ENCODE measurements around the gene ASRGL1.
"Not testable (repeated sequence)": the region's sequence is repeated elsewhere in the genome, so short reads cannot be mapped to it uniquely, and the experiment has no call there.

ASRGL1 gene

GRCh38 chr11:62359475-62359874, 22.2 kb downstream of the ASRGL1 start:
- Histone ChIP-seq H2AFZ (ENCODE audit: low read depth, low read length) (no peak overlapping the region), H3K18ac (ENCODE audit: low read depth in 1 of 2, low read length in 2 of 2) (no peak overlapping the region), H2AK5ac (ENCODE audit: low read length, severe bottlenecking) (no peak overlapping the region), H3K4ac (ENCODE audit: low read depth in 1 of 2, low read length in 2 of 2) (no peak overlapping the region), H3K9ac (ENCODE audit: low read length) (no peak overlapping the region), H3K14ac (ENCODE audit: low read length in 2 of 2) (no peak overlapping the region), H3K23ac (ENCODE audit: low read length in 2 of 2) (no peak overlapping the region), H2BK15ac (ENCODE audit: low read depth, poor library complexity, severe bottlenecking) (no peak overlapping the region), H3K27me3 (ENCODE audit: control insufficient read depth in 1 of 2, insufficient read depth in 1 of 2, low read length in 2 of 2) (peaks cover 0 to 7% of the 10 kb centered on the region in 2 experiments), H3K4me2 (ENCODE audit: low read length, poor library complexity, severe bottlenecking) (no peak overlapping the region), H2BK5ac (ENCODE audit: low read depth, low read length, poor library complexity, severe bottlenecking) (no peak overlapping the region), H3K9me3 (ENCODE audit: control insufficient read depth, low read length) (no peaks in the 10 kb centered on the region), H2BK12ac (ENCODE audit: low read length in 2 of 2) (no peak overlapping the region), H4K91ac (ENCODE audit: low read length) (no peak overlapping the region), H4K8ac (ENCODE audit: low read length) (no peak overlapping the region), H2BK120ac (ENCODE audit: low read depth, low read length) (no peak overlapping the region), H3K4me3 (ENCODE audit: insufficient read depth in 1 of 2, low read depth in 1 of 2, low read length in 2 of 2) (no peak overlapping the region), H3K4me1 (ENCODE audit: control insufficient read depth, insufficient read depth, low read depth, low read length) (no peaks in the 10 kb centered on the region), H3K27ac (ENCODE audit: low read length, poor library complexity, severe bottlenecking) (no peak overlapping the region), H3K36me3 (ENCODE audit: control insufficient read depth in 1 of 2, insufficient read depth in 2 of 2, low read depth in 1 of 2, low read length in 2 of 2) (no peaks in the 10 kb centered on the region), H3K79me1 (replicated peaks; ENCODE audit: low read length, poor library complexity, severe bottlenecking) (no peaks in the 10 kb centered on the region)
- DNase-seq, result no peak
- 83% methylated on average over 1 of the region's 1 CpG for WGBS

GRCh38 chr11:62360685-62361084, 23.4 kb downstream of the ASRGL1 start:
- Histone ChIP-seq H3K4me1 (ENCODE audit: control insufficient read depth, insufficient read depth, low read depth, low read length) (no peaks in the 10 kb centered on the region), H3K14ac (ENCODE audit: low read length in 2 of 2) (no peak overlapping the region), H4K8ac (ENCODE audit: low read length) (no peak overlapping the region), H3K18ac (ENCODE audit: low read depth in 1 of 2, low read length in 2 of 2) (no peak overlapping the region), H3K4me2 (ENCODE audit: low read length, poor library complexity, severe bottlenecking) (no peak overlapping the region), H3K23ac (ENCODE audit: low read length in 2 of 2) (no peak overlapping the region), H3K4me3 (ENCODE audit: insufficient read depth in 1 of 2, low read depth in 1 of 2, low read length in 2 of 2) (no peak overlapping the region), H2AFZ (ENCODE audit: low read depth, low read length) (no peak overlapping the region), H2BK12ac (ENCODE audit: low read length in 2 of 2) (no peak overlapping the region), H3K27ac (ENCODE audit: low read length, poor library complexity, severe bottlenecking) (no peak overlapping the region), H3K27me3 (ENCODE audit: control insufficient read depth in 1 of 2, insufficient read depth in 1 of 2, low read length in 2 of 2) (peaks cover 0 to 7% of the 10 kb centered on the region in 2 experiments), H3K79me1 (replicated peaks; ENCODE audit: low read length, poor library complexity, severe bottlenecking) (no peaks in the 10 kb centered on the region), H3K36me3 (ENCODE audit: control insufficient read depth in 1 of 2, insufficient read depth in 2 of 2, low read depth in 1 of 2, low read length in 2 of 2) (no peaks in the 10 kb centered on the region), H3K9ac (ENCODE audit: low read length) (no peak overlapping the region), H2BK15ac (ENCODE audit: low read depth, poor library complexity, severe bottlenecking) (no peak overlapping the region), H2BK5ac (ENCODE audit: low read depth, low read length, poor library complexity, severe bottlenecking) (no peak overlapping the region), H4K91ac (ENCODE audit: low read length) (no peak overlapping the region), H2BK120ac (ENCODE audit: low read depth, low read length) (no peak overlapping the region), H3K4ac (ENCODE audit: low read depth in 1 of 2, low read length in 2 of 2) (no peak overlapping the region), H3K9me3 (ENCODE audit: control insufficient read depth, low read length) (no peaks in the 10 kb centered on the region), H2AK5ac (ENCODE audit: low read length, severe bottlenecking) (no peak overlapping the region)
- WGBS, result 100% methylated on average over 1 of the region's 4 CpGs
- DNase-seq, result no peak

GRCh38 chr11:62368861-62369477, 31.7 kb downstream of the ASRGL1 start:
- H3K4ac ChIP-seq (ENCODE audit: low read depth in 1 of 2, low read length in 2 of 2); H2BK120ac ChIP-seq (ENCODE audit: low read depth, low read length); H3K36me3 ChIP-seq (ENCODE audit: control insufficient read depth in 1 of 2, insufficient read depth in 2 of 2, low read depth in 1 of 2, low read length in 2 of 2); H3K4me3 ChIP-seq (ENCODE audit: insufficient read depth in 1 of 2, low read depth in 1 of 2, low read length in 2 of 2); H2BK5ac ChIP-seq (ENCODE audit: low read depth, low read length, poor library complexity, severe bottlenecking); H3K14ac ChIP-seq (ENCODE audit: low read length in 2 of 2); H3K27ac ChIP-seq (ENCODE audit: low read length, poor library complexity, severe bottlenecking); H2BK15ac ChIP-seq (ENCODE audit: low read depth, poor library complexity, severe bottlenecking); H2AFZ ChIP-seq (ENCODE audit: low read depth, low read length); H3K9me3 ChIP-seq (ENCODE audit: control insufficient read depth, low read length); H4K91ac ChIP-seq (ENCODE audit: low read length); H3K79me1 ChIP-seq (replicated peaks; ENCODE audit: low read length, poor library complexity, severe bottlenecking); H3K18ac ChIP-seq (ENCODE audit: low read depth in 1 of 2, low read length in 2 of 2); H3K4me1 ChIP-seq (ENCODE audit: control insufficient read depth, insufficient read depth, low read depth, low read length); H3K9ac ChIP-seq (ENCODE audit: low read length); H2AK5ac ChIP-seq (ENCODE audit: low read length, severe bottlenecking); H3K23ac ChIP-seq (ENCODE audit: low read length in 2 of 2); DNase-seq; H4K8ac ChIP-seq (ENCODE audit: low read length); H2BK12ac ChIP-seq (ENCODE audit: low read length in 2 of 2); H3K4me2 ChIP-seq (ENCODE audit: low read length, poor library complexity, severe bottlenecking): not testable (repeated sequence)
- peaks cover 0 to 15% of the 10 kb centered on the region in 2 experiments for H3K27me3 ChIP-seq (ENCODE audit: control insufficient read depth in 1 of 2, insufficient read depth in 1 of 2, low read length in 2 of 2)
- WGBS, result 36% methylated on average over 4 of the region's 7 CpGs

GRCh38 chr11:62370743-62371440, 33.6 kb downstream of the ASRGL1 start:
- H3K23ac ChIP-seq (ENCODE audit: low read length in 2 of 2), result no peak overlapping the region
- H3K9ac ChIP-seq (ENCODE audit: low read length), result no peak overlapping the region
- no peak overlapping the region for H3K18ac ChIP-seq (ENCODE audit: low read depth in 1 of 2, low read length in 2 of 2)
- H3K4me2 ChIP-seq (ENCODE audit: low read length, poor library complexity, severe bottlenecking), result no peak overlapping the region
- no peak overlapping the region for H2BK15ac ChIP-seq (ENCODE audit: low read depth, poor library complexity, severe bottlenecking)
- no peak overlapping the region for H4K91ac ChIP-seq (ENCODE audit: low read length)
- no peak overlapping the region for H2AK5ac ChIP-seq (ENCODE audit: low read length, severe bottlenecking)
- no peaks in the 10 kb centered on the region for H3K36me3 ChIP-seq (ENCODE audit: control insufficient read depth in 1 of 2, insufficient read depth in 2 of 2, low read depth in 1 of 2, low read length in 2 of 2)
- H2AFZ ChIP-seq (ENCODE audit: low read depth, low read length), result no peak overlapping the region
- H3K4me1 ChIP-seq (ENCODE audit: control insufficient read depth, insufficient read depth, low read depth, low read length), result no peaks in the 10 kb centered on the region
- no peaks in the 10 kb centered on the region for H3K9me3 ChIP-seq (ENCODE audit: control insufficient read depth, low read length)
- DNase-seq, result no peak
- H3K4me3 ChIP-seq (ENCODE audit: insufficient read depth in 1 of 2, low read depth in 1 of 2, low read length in 2 of 2), result no peak overlapping the region
- WGBS, result 86% methylated on average over 35 of the region's 39 CpGs
- H3K4ac ChIP-seq (ENCODE audit: low read depth in 1 of 2, low read length in 2 of 2), result no peak overlapping the region
- H4K8ac ChIP-seq (ENCODE audit: low read length), result peak overlapping the region; percentile 49
- H3K27ac ChIP-seq (ENCODE audit: low read length, poor library complexity, severe bottlenecking), result no peak overlapping the region
- H2BK120ac ChIP-seq (ENCODE audit: low read depth, low read length), result no peak overlapping the region
- H2BK5ac ChIP-seq (ENCODE audit: low read depth, low read length, poor library complexity, severe bottlenecking), result peak overlapping the region; percentile 57
- peaks cover 0 to 26% of the 10 kb centered on the region in 2 experiments for H3K27me3 ChIP-seq (ENCODE audit: control insufficient read depth in 1 of 2, insufficient read depth in 1 of 2, low read length in 2 of 2)
- H2BK12ac ChIP-seq (ENCODE audit: low read length in 2 of 2), result no peak overlapping the region
- no peaks in the 10 kb centered on the region for H3K79me1 ChIP-seq (replicated peaks; ENCODE audit: low read length, poor library complexity, severe bottlenecking)
- H3K14ac ChIP-seq (ENCODE audit: low read length in 2 of 2), result no peak overlapping the region

Data from mesenchymal stem cell (in vitro differentiated cells and primary cell).